ENCODE results near the gene VPS37C. TPM values are rescaled to one million over a fixed set of nuclear protein-coding genes. Genes with fewer than 3 reads are reported as not detected.

VPS37C gene
- total RNA-seq, 1 donor from 2014 or later: 11.6 TPM

DNA sequence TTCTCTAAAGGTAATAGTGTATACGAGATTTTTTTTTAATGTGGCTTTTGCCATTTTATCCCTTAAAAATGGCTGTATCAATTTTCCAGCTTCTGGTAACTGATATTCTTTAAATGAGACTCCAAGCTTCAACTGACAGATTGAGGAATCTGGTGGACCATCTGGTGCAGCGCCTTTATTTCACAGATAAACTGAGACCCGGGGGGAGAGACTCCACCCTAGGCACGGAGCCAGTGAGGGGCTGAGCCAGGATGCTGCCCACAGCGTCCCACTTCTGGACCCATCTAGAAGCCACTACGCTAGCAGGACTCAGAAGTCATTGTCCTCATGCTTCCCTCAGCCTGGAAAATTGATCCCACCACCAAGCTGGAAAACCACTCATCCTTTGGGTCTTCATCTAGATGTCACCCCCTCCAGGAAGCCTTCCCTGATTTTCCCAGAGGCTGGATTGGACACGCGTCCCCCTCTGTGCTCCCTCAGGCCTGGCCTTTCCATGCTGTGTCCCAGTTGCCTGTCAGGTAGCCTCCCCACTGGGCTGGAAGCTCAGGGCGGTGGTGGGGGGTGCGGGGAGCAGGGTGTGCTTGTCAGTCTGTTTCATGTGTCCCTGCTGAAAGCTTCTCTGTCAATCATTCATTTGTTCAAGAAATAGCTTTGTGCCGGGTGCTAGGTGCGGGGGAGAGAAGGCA is 71.3 kb downstream of the VPS37C start:
- H3K4me1 Mint-ChIP-seq (ENCODE audit: low read depth): peaks cover 68% of the 10 kb centered on the region
- DNase-seq (ENCODE audit: low spot score): no peak
- no peaks in the 10 kb centered on the region for H3K27me3 Mint-ChIP-seq (ENCODE audit: insufficient read depth)
- peak overlapping the region; percentile 98 for H3K27ac Mint-ChIP-seq
- H3K4me3 Mint-ChIP-seq: peak overlapping the region; percentile 96
- intact Hi-C loops (cut with micrococcal nuclease): no loop called here
- peaks cover 26% of the 10 kb centered on the region for H3K36me3 Mint-ChIP-seq (ENCODE audit: low read depth)
- H3K9me3 Mint-ChIP-seq: no peaks in the 10 kb centered on the region

DNA sequence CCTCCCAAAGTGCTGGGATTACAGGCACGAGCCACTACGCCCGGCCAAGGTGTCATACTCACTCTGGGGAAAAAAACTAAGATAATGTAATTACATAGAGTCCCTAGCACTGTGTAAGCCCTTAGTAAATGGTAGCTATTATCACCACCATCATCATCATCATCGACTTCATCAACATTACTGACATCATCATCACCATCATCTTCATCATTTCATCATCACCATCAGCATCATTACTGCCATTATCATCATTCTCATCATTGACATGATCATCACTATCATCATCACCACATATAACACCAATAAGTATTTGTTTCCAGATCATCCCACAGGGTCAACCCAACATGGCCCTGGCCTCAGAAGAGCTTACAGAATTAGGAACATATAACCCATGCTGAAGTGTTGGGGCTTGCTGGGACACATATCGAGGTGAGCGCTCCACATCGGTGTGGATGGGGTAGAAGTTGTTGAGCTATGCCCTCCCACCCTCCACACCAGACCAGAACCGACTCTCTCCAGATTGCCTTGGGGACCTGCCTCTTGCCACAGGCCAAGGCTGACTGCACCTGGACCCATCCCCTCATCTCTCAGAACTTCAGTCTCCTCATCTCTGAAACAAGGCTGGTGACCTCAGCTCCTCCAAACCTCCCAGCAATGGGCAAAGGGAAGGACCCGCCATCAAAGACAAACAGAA is 73.7 kb downstream of the VPS37C start:
- Mint-ChIP-seq H3K9me3 (peaks cover 5% of the 10 kb centered on the region), H3K27me3 (ENCODE audit: insufficient read depth) (no peaks in the 10 kb centered on the region), H3K4me3 (peak overlapping the region; percentile 2), H3K4me1 (ENCODE audit: low read depth) (peaks cover 60% of the 10 kb centered on the region), H3K27ac (peak overlapping the region; percentile 30), H3K36me3 (ENCODE audit: low read depth) (peaks cover 34% of the 10 kb centered on the region)
- intact Hi-C loops (cut with micrococcal nuclease): no loop called here
- DNase-seq (ENCODE audit: low spot score): no peak

DNA sequence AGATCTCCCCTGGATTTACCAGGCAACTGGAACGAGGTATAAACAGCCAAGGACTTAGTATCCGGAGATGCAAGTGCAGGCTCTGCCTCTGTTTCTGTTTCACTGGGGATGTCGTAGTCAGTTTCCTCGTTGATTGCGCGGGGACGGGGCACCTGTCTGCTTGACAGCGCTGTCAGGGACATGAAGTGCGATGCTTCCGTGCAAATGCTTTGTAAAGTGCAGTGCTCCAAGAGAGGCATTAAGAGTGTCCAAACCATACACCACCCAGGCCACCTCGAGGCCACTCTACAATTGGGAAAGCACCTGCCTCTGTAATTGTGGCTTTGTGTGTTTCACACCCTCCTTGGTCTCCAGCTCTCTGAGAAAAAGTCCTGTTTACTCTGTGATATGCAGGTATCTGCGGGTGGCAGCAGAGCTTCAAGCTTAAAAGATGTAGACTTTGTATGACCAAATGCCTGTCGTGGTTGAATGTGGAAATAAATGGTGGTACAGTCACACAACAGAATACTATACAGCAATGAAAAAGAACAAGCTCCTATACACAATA is 77.6 kb downstream of the VPS37C start:
- H3K4me3 Mint-ChIP-seq: peak overlapping the region; percentile 88
- H3K27ac Mint-ChIP-seq: peak overlapping the region; percentile 99
- peak; percentile 75 for DNase-seq (ENCODE audit: low spot score)
- intact Hi-C loops (cut with micrococcal nuclease): loop anchor here (2.0 to 5.0 kb wide), 8 partner anchors 23 to 105 kb away; partner anchors contain the start of gene VPS37C
- no peaks in the 10 kb centered on the region for H3K27me3 Mint-ChIP-seq (ENCODE audit: insufficient read depth)
- peaks cover 67% of the 10 kb centered on the region for H3K4me1 Mint-ChIP-seq (ENCODE audit: low read depth)
- H3K36me3 Mint-ChIP-seq (ENCODE audit: low read depth): peaks cover 33% of the 10 kb centered on the region
- H3K9me3 Mint-ChIP-seq: peaks cover 5% of the 10 kb centered on the region

DNA sequence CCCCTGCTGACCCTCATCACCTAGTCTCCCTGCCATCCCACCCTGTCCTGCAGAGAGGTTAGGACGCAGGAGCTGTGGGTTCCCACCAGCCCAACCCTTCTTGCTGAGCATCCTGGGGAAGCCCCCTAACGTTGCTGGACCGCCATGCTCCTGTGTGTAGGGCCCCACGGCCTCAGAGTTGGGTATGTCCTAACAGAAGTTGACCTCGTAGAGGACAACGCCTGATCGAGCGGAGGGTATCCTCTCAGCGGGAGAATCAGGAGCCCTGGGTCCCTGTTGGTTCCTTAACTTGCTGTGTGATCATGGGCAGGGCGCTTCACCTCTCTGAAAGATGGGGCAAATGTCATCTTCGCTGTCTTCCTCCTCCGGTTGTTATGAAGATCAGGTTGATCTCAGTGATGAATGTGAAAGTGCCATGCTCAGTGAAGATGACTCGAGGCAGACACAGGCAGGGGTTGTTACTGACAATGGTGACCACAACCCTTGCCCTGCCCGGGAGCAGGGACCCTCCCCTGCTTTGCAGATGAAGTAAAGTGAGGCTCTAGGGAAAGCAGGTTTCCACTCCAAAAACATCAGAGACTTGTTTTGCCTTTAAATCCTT is 78.2 kb downstream of the VPS37C start:
- Mint-ChIP-seq H3K9me3 (peaks cover 5% of the 10 kb centered on the region), H3K36me3 (ENCODE audit: low read depth) (peaks cover 32% of the 10 kb centered on the region), H3K4me3 (peak overlapping the region; percentile 88), H3K4me1 (ENCODE audit: low read depth) (peaks cover 70% of the 10 kb centered on the region), H3K27ac (peak overlapping the region; percentile 99), H3K27me3 (ENCODE audit: insufficient read depth) (no peaks in the 10 kb centered on the region)
- intact Hi-C loops (cut with micrococcal nuclease): loop anchor here (2.0 to 5.0 kb wide), 8 partner anchors 22 to 104 kb away; partner anchors contain the start of gene VPS37C
- peak; percentile 51 for DNase-seq (ENCODE audit: low spot score)

DNA sequence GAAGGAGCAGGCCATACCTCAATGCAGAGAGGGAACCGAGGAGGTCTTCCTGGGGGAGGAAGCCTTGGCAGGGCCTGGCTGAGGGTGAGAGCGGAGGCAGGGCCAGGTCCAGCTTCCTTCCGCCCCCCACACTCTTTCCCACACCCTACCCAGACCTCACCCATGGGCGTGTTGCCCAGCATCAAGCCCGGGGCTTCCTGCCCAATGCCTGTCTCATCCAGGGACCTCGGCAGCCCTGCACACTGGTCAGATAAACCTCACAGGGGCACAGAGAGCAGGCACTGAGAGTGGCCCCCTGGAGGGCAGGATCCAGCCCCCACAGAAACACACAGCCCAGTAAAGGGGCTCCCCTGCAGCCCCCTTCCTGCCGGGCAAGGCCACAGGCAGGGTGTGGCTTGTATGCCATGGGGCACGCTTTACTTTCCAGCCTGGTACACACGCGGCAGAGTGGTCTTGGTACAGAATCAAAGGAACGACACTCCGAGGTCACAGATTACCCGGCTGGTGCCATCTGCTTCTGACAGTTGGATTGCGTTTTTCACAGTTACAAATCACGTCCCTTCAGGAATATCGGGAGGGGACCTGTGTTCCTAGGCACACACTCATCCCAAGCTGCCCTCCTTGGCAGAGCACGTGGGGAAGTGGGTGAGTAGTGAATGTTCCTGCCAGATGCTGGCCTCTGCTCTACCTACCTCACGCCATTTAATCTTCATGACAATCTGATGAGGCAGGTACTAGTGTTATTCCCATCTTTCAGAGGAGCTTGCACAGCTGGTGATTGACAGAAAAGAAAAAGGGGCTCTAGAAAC is 79.0 kb downstream of the VPS37C start:
- peaks cover 28% of the 10 kb centered on the region for H3K36me3 Mint-ChIP-seq (ENCODE audit: low read depth)
- H3K4me3 Mint-ChIP-seq: peak overlapping the region; percentile 88
- peaks cover 5% of the 10 kb centered on the region for H3K9me3 Mint-ChIP-seq
- intact Hi-C loops (cut with micrococcal nuclease): loop anchor here (2.0 to 5.0 kb wide), 8 partner anchors 21 to 105 kb away; partner anchors contain the start of gene VPS37C
- H3K4me1 Mint-ChIP-seq (ENCODE audit: low read depth): peaks cover 70% of the 10 kb centered on the region
- no peak for DNase-seq (ENCODE audit: low spot score)
- no peaks in the 10 kb centered on the region for H3K27me3 Mint-ChIP-seq (ENCODE audit: insufficient read depth)
- H3K27ac Mint-ChIP-seq: peak overlapping the region; percentile 99

DNA sequence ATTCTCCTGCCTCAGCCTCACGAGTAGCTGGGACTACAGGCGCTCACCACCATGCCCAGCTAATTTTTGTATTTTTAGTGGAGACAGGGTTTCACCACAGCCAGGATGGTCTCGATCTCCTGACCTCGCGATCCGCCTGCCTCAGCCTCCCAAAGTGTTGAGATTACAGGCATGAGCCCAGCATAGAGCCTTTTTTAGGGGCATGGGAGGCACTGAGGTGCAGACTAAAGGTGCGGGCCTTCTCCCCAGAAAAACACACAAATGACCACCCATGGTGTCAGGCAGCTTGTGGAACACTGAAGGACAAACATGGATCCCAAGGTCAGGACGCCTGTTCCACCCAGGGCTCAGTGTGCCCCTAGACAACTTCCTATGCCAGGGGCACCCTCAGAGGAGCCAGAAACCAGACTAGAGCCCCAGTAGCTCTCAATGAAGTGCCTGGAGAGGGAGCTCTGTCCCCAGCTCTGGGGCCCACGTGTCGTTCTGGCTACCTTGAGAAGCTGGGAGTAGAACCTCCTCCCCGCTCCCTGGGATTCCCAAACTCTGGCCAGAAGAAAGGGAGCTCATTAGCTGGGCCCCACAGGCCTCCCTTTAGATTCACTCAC is 80.1 kb downstream of the VPS37C start:
- Mint-ChIP-seq H3K27me3 (ENCODE audit: insufficient read depth) (no peaks in the 10 kb centered on the region), H3K36me3 (ENCODE audit: low read depth) (peaks cover 32% of the 10 kb centered on the region), H3K27ac (peak overlapping the region; percentile 99), H3K4me3 (peak overlapping the region; percentile 88), H3K9me3 (peaks cover 5% of the 10 kb centered on the region), H3K4me1 (ENCODE audit: low read depth) (peaks cover 80% of the 10 kb centered on the region)
- DNase-seq (ENCODE audit: low spot score): no peak
- intact Hi-C loops (cut with micrococcal nuclease): loop anchor here (5.0 kb wide), 1 partner anchor 106 kb away; no protein-coding TSS in a partner anchor

DNA sequence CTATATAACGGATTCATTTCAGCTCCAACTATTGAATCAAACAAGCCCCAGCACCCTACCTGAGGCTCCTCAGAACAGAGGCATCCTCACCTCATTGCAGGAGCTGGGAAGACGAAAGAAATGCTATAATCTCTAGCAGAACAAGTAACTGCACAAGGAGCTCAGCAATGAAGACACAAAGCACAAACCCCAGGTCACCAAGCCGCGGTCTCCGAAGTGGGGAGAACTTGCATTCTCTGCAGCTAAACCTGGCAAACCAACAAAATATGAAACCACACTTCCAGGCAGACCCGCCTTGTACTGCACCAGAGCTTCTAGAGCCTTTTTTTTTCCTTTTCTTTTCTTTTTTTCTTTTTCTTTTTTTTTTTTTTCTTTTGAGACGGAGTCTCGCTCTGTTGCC is 80.7 kb downstream of the VPS37C start:
- DNase-seq (ENCODE audit: low spot score): peak; percentile 47
- Mint-ChIP-seq H3K9me3 (peaks cover 5% of the 10 kb centered on the region), H3K27ac (peak overlapping the region; percentile 99), H3K4me3 (peak overlapping the region; percentile 88), H3K4me1 (ENCODE audit: low read depth) (peaks cover 84% of the 10 kb centered on the region), H3K36me3 (ENCODE audit: low read depth) (peaks cover 33% of the 10 kb centered on the region), H3K27me3 (ENCODE audit: insufficient read depth) (no peaks in the 10 kb centered on the region)
- intact Hi-C loops (cut with micrococcal nuclease): loop anchor here (5.0 kb wide), 1 partner anchor 107 kb away; no protein-coding TSS in a partner anchor

Other genes with a start within 250 kb of the VPS37C start
- 138 and 143 TPM in 2 replicates for gene TMEM109, start 247.3 kb downstream of the VPS37C start, total RNA-seq
- gene TMEM132A, start 237.0 kb downstream of the VPS37C start, total RNA-seq: 2.4 and 3.2 TPM in 2 replicates
- gene SLC15A3, start 209.2 kb downstream of the VPS37C start, total RNA-seq: 1.7 and 2.0 TPM in 2 replicates
- gene CD6, start 189.7 kb downstream of the VPS37C start, total RNA-seq: 411 and 416 TPM in 2 replicates
- gene CD5, start 58.9 kb downstream of the VPS37C start, total RNA-seq: 336 and 339 TPM in 2 replicates
- not detected in 2 replicates for gene PGA3, start 42.1 kb upstream of the VPS37C start, total RNA-seq
- gene PGA4, start 60.9 kb upstream of the VPS37C start, total RNA-seq: not detected in 2 replicates
- gene PGA5, start 79.7 kb upstream of the VPS37C start, total RNA-seq: not detected in 2 replicates
- 9.4 and 10.9 TPM in 2 replicates for gene VWCE, start 133.9 kb upstream of the VPS37C start, total RNA-seq
- 259 and 270 TPM in 2 replicates for gene DDB1, start 171.7 kb upstream of the VPS37C start, total RNA-seq
- gene TKFC, start 171.8 kb upstream of the VPS37C start, total RNA-seq: 71.2 and 78.2 TPM in 2 replicates
- 38.1 and 42.3 TPM in 2 replicates for gene CYB561A3, start 200.5 kb upstream of the VPS37C start, total RNA-seq
- 68.4 and 71.7 TPM in 2 replicates for gene TMEM138, start 200.9 kb upstream of the VPS37C start, total RNA-seq
- gene TMEM216, start 231.2 kb upstream of the VPS37C start, total RNA-seq: 18.8 and 20.2 TPM in 2 replicates